ENCODE measurements around the gene SVOPL.
"Not testable (repeated sequence)": the region's sequence is repeated elsewhere in the genome, so short reads cannot be mapped to it uniquely, and the experiment has no call there.

SVOPL gene

GRCh38 chr7:138697535-138698182 lies 3.5 kb downstream of the SVOPL start:
- Histone ChIP-seq H3K27ac (ENCODE audit: low read depth, low read length) (no peak overlapping the region), H4K12ac (ENCODE audit: low read depth, low read length) (no peak overlapping the region), H3K27me3 (ENCODE audit: insufficient read depth, low read length) (no peaks in the 10 kb centered on the region), H3K79me2 (ENCODE audit: control insufficient read depth, insufficient read depth, low read length, poor library complexity) (no peaks in the 10 kb centered on the region), H4K8ac (ENCODE audit: low read depth, low read length) (no peak overlapping the region), H3K4me1 (ENCODE audit: control insufficient read depth in 1 of 2, insufficient read depth in 2 of 2, low read length in 2 of 2) (no peaks in the 10 kb centered on the region), H3K9ac (ENCODE audit: low read length) (no peak overlapping the region), H3K4me2 (ENCODE audit: low read length) (no peak overlapping the region), H2BK5ac (ENCODE audit: low read depth, low read length, poor library complexity) (no peak overlapping the region), H2AK5ac (ENCODE audit: low read length) (no peak overlapping the region), H4K91ac (ENCODE audit: low read depth, low read length) (no peak overlapping the region), H3K9me3 (ENCODE audit: insufficient read depth, low read depth, low read length) (no peaks in the 10 kb centered on the region), H2BK12ac (ENCODE audit: low read length) (no peak overlapping the region), H3K18ac (ENCODE audit: low read length) (no peak overlapping the region), H2AFZ (ENCODE audit: insufficient read depth, low read length, poor library complexity) (no peak overlapping the region), H3K14ac (ENCODE audit: low read length) (no peak overlapping the region), H3K23ac (ENCODE audit: low read length) (no peak overlapping the region), H3K79me1 (ENCODE audit: low read length) (no peaks in the 10 kb centered on the region), H2BK120ac (ENCODE audit: insufficient read depth, low read length, poor library complexity) (no peak overlapping the region), H3K36me3 (ENCODE audit: control insufficient read depth in 1 of 2, insufficient read depth in 2 of 2, low read length in 2 of 2) (no peaks in the 10 kb centered on the region), H3K4ac (ENCODE audit: low read depth, low read length) (no peak overlapping the region), H3K4me3 (ENCODE audit: low read depth, low read length) (no peak overlapping the region)
- no CpG with 5 or more reads among the region's 2 CpGs for WGBS (ENCODE audit: extremely low coverage, insufficient coverage, insufficient read length)
- DNase-seq = no peak

- H3K27ac ChIP-seq (ENCODE audit: low read depth, low read length); H2AFZ ChIP-seq (ENCODE audit: insufficient read depth, low read length, poor library complexity); H3K14ac ChIP-seq (ENCODE audit: low read length); H3K36me3 ChIP-seq (ENCODE audit: control insufficient read depth in 1 of 2, insufficient read depth in 2 of 2, low read length in 2 of 2); H4K91ac ChIP-seq (ENCODE audit: low read depth, low read length); H2BK120ac ChIP-seq (ENCODE audit: insufficient read depth, low read length, poor library complexity); H2BK5ac ChIP-seq (ENCODE audit: low read depth, low read length, poor library complexity); H3K4me2 ChIP-seq (ENCODE audit: low read length); DNase-seq; H4K12ac ChIP-seq (ENCODE audit: low read depth, low read length); H3K9me3 ChIP-seq (ENCODE audit: insufficient read depth, low read depth, low read length); H3K27me3 ChIP-seq (ENCODE audit: insufficient read depth, low read length); H2BK12ac ChIP-seq (ENCODE audit: low read length); H3K9ac ChIP-seq (ENCODE audit: low read length); H3K79me1 ChIP-seq (ENCODE audit: low read length); H3K18ac ChIP-seq (ENCODE audit: low read length); H3K4ac ChIP-seq (ENCODE audit: low read depth, low read length); H2AK5ac ChIP-seq (ENCODE audit: low read length); H3K4me1 ChIP-seq (ENCODE audit: control insufficient read depth in 1 of 2, insufficient read depth in 2 of 2, low read length in 2 of 2); H4K8ac ChIP-seq (ENCODE audit: low read depth, low read length); H3K79me2 ChIP-seq (ENCODE audit: control insufficient read depth, insufficient read depth, low read length, poor library complexity); H3K23ac ChIP-seq (ENCODE audit: low read length); H3K4me3 ChIP-seq (ENCODE audit: low read depth, low read length): not testable (repeated sequence)
- no CpG with 5 or more reads among the region's 9 CpGs for WGBS (ENCODE audit: extremely low coverage, insufficient coverage, insufficient read length)
Measured at GRCh38 chr7:138695776-138696175, 5.4 kb downstream of the SVOPL start.

GRCh38 chr7:138695106-138695505 lies 6.1 kb downstream of the SVOPL start:
- no peaks in the 10 kb centered on the region for H3K4me1 ChIP-seq (ENCODE audit: control insufficient read depth in 1 of 2, insufficient read depth in 2 of 2, low read length in 2 of 2)
- H2AFZ ChIP-seq (ENCODE audit: insufficient read depth, low read length, poor library complexity) = no peak overlapping the region
- no peak overlapping the region for H2BK5ac ChIP-seq (ENCODE audit: low read depth, low read length, poor library complexity)
- no peak overlapping the region for H4K8ac ChIP-seq (ENCODE audit: low read depth, low read length)
- no peaks in the 10 kb centered on the region for H3K79me1 ChIP-seq (ENCODE audit: low read length)
- H3K9me3 ChIP-seq (ENCODE audit: insufficient read depth, low read depth, low read length) = no peaks in the 10 kb centered on the region
- no CpG with 5 or more reads among the region's 4 CpGs for WGBS (ENCODE audit: extremely low coverage, insufficient coverage, insufficient read length)
- no peaks in the 10 kb centered on the region for H3K79me2 ChIP-seq (ENCODE audit: control insufficient read depth, insufficient read depth, low read length, poor library complexity)
- H2AK5ac ChIP-seq (ENCODE audit: low read length) = no peak overlapping the region
- no peak for DNase-seq
- no peak overlapping the region for H3K23ac ChIP-seq (ENCODE audit: low read length)
- H3K18ac ChIP-seq (ENCODE audit: low read length) = no peak overlapping the region
- no peak overlapping the region for H3K9ac ChIP-seq (ENCODE audit: low read length)
- H2BK12ac ChIP-seq (ENCODE audit: low read length) = no peak overlapping the region
- H3K36me3 ChIP-seq (ENCODE audit: control insufficient read depth in 1 of 2, insufficient read depth in 2 of 2, low read length in 2 of 2) = no peaks in the 10 kb centered on the region
- H3K27ac ChIP-seq (ENCODE audit: low read depth, low read length) = no peak overlapping the region
- H3K4ac ChIP-seq (ENCODE audit: low read depth, low read length) = no peak overlapping the region
- H3K27me3 ChIP-seq (ENCODE audit: insufficient read depth, low read length) = no peaks in the 10 kb centered on the region
- no peak overlapping the region for H2BK120ac ChIP-seq (ENCODE audit: insufficient read depth, low read length, poor library complexity)
- no peak overlapping the region for H3K4me2 ChIP-seq (ENCODE audit: low read length)
- no peak overlapping the region for H3K14ac ChIP-seq (ENCODE audit: low read length)
- no peak overlapping the region for H4K12ac ChIP-seq (ENCODE audit: low read depth, low read length)
- H4K91ac ChIP-seq (ENCODE audit: low read depth, low read length) = no peak overlapping the region
- H3K4me3 ChIP-seq (ENCODE audit: low read depth, low read length) = no peak overlapping the region

GRCh38 chr7:138691178-138691577 lies 10.0 kb downstream of the SVOPL start:
- H3K27me3 ChIP-seq (ENCODE audit: insufficient read depth, low read length) = no peaks in the 10 kb centered on the region
- H3K18ac ChIP-seq (ENCODE audit: low read length) = no peak overlapping the region
- no peak overlapping the region for H2AFZ ChIP-seq (ENCODE audit: insufficient read depth, low read length, poor library complexity)
- H3K23ac ChIP-seq (ENCODE audit: low read length) = no peak overlapping the region
- no peak overlapping the region for H3K4me2 ChIP-seq (ENCODE audit: low read length)
- no peak overlapping the region for H2BK12ac ChIP-seq (ENCODE audit: low read length)
- H3K79me1 ChIP-seq (ENCODE audit: low read length) = no peaks in the 10 kb centered on the region
- H4K12ac ChIP-seq (ENCODE audit: low read depth, low read length) = no peak overlapping the region
- no peaks in the 10 kb centered on the region for H3K79me2 ChIP-seq (ENCODE audit: control insufficient read depth, insufficient read depth, low read length, poor library complexity)
- no peak overlapping the region for H2AK5ac ChIP-seq (ENCODE audit: low read length)
- H3K4me1 ChIP-seq (ENCODE audit: control insufficient read depth in 1 of 2, insufficient read depth in 2 of 2, low read length in 2 of 2) = no peaks in the 10 kb centered on the region
- no peak overlapping the region for H3K4ac ChIP-seq (ENCODE audit: low read depth, low read length)
- no peaks in the 10 kb centered on the region for H3K9me3 ChIP-seq (ENCODE audit: insufficient read depth, low read depth, low read length)
- no peak overlapping the region for H2BK120ac ChIP-seq (ENCODE audit: insufficient read depth, low read length, poor library complexity)
- no peak overlapping the region for H2BK5ac ChIP-seq (ENCODE audit: low read depth, low read length, poor library complexity)
- H3K14ac ChIP-seq (ENCODE audit: low read length) = no peak overlapping the region
- H3K36me3 ChIP-seq (ENCODE audit: control insufficient read depth in 1 of 2, insufficient read depth in 2 of 2, low read length in 2 of 2) = no peaks in the 10 kb centered on the region
- WGBS (ENCODE audit: extremely low coverage, insufficient coverage, insufficient read length) = no CpG with 5 or more reads among the region's 5 CpGs
- no peak overlapping the region for H3K27ac ChIP-seq (ENCODE audit: low read depth, low read length)
- DNase-seq = no peak
- no peak overlapping the region for H3K9ac ChIP-seq (ENCODE audit: low read length)
- H4K91ac ChIP-seq (ENCODE audit: low read depth, low read length) = no peak overlapping the region
- H4K8ac ChIP-seq (ENCODE audit: low read depth, low read length) = no peak overlapping the region
- H3K4me3 ChIP-seq (ENCODE audit: low read depth, low read length) = no peak overlapping the region

All from trophoblast cell (in vitro differentiated cells and primary cell).